ENCODE results near the gene CPXM1. TPM values are rescaled to one million over a fixed set of nuclear protein-coding genes. Genes with fewer than 3 reads are reported as not detected.

The CPXM1 gene
- total and polyA plus RNA-seq, 4 donors = 0.08 to 5.5 (median 0.16) TPM

GRCh38 chr20:2820084-2820895 is 19.9 kb upstream of the CPXM1 start:
- Histone ChIP-seq H3K27ac (ENCODE audit: low read depth in 1 of 2, low read length in 2 of 2) (no peak overlapping the region), H3K9me3 (ENCODE audit: control insufficient read depth in 4 of 4, low read length in 3 of 4) (no peaks in the 10 kb centered on the region), H3K27me3 (ENCODE audit: control insufficient read depth in 4 of 4, insufficient read depth in 4 of 4, low read length in 3 of 4) (no peaks in the 10 kb centered on the region), H3K9ac (ENCODE audit: low read depth in 1 of 2, low read length in 2 of 2) (no peak overlapping the region), H3K36me3 (ENCODE audit: control insufficient read depth in 4 of 4, insufficient read depth in 3 of 4, low read depth in 1 of 4, low read length in 3 of 4) (no peaks in the 10 kb centered on the region), H3K4me1 (ENCODE audit: control insufficient read depth in 4 of 4, insufficient read depth in 4 of 4, low read length in 3 of 4) (peaks cover 0 to 3% (median 1%) of the 10 kb centered on the region in 4 donors), H3K4me3 (ENCODE audit: low read depth in 1 of 3, low read length in 3 of 3) (no peak overlapping the region)
- no peak for TF ChIP-seq FOXA1 (IDR thresholded peaks at IDR 0.05)
- TF ChIP-seq RAD21 (IDR thresholded peaks at IDR 0.05) = no peak
- TF ChIP-seq, protein P1, sequence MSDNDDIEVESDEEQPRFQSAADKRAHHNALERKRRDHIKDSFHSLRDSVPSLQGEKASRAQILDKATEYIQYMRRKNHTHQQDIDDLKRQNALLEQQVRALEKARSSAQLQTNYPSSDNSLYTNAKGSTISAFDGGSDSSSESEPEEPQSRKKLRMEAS (IDR thresholded peaks at IDR 0.05) = no peak
- no peak for TF ChIP-seq ATF3 (IDR thresholded peaks at IDR 0.05)
- no peak for TF ChIP-seq FOXA2 (IDR thresholded peaks at IDR 0.05)
- TF ChIP-seq EGR1 (IDR thresholded peaks at IDR 0.05; ENCODE audit: low read depth in 2 of 2) = no peak
- no peak for TF ChIP-seq CTCF (IDR thresholded peaks at IDR 0.05; ENCODE audit: low read depth, low read length, missing input control)
- no peak for TF ChIP-seq RXRA (IDR thresholded peaks at IDR 0.05)
- no peak for TF ChIP-seq JUND (IDR thresholded peaks at IDR 0.05)
- TF ChIP-seq, protein P2, sequence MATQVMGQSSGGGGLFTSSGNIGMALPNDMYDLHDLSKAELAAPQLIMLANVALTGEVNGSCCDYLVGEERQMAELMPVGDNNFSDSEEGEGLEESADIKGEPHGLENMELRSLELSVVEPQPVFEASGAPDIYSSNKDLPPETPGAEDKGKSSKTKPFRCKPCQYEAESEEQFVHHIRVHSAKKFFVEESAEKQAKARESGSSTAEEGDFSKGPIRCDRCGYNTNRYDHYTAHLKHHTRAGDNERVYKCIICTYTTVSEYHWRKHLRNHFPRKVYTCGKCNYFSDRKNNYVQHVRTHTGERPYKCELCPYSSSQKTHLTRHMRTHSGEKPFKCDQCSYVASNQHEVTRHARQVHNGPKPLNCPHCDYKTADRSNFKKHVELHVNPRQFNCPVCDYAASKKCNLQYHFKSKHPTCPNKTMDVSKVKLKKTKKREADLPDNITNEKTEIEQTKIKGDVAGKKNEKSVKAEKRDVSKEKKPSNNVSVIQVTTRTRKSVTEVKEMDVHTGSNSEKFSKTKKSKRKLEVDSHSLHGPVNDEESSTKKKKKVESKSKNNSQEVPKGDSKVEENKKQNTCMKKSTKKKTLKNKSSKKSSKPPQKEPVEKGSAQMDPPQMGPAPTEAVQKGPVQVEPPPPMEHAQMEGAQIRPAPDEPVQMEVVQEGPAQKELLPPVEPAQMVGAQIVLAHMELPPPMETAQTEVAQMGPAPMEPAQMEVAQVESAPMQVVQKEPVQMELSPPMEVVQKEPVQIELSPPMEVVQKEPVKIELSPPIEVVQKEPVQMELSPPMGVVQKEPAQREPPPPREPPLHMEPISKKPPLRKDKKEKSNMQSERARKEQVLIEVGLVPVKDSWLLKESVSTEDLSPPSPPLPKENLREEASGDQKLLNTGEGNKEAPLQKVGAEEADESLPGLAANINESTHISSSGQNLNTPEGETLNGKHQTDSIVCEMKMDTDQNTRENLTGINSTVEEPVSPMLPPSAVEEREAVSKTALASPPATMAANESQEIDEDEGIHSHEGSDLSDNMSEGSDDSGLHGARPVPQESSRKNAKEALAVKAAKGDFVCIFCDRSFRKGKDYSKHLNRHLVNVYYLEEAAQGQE (IDR thresholded peaks at IDR 0.05) = no peak
- TF ChIP-seq YY1 (IDR thresholded peaks at IDR 0.05) = no peak
- TF ChIP-seq NR2F2 (IDR thresholded peaks at IDR 0.05) = no peak
- TF ChIP-seq ZBTB33 (IDR thresholded peaks at IDR 0.05) = no peak
- TF ChIP-seq GABPA (IDR thresholded peaks at IDR 0.05 in 1 of 2, conservative IDR thresholded peaks at IDR 0.05 in 1 of 2) = no peak
- TF ChIP-seq SP1 (IDR thresholded peaks at IDR 0.05) = no peak
- no peak for TF ChIP-seq HNF4A (conservative IDR thresholded peaks at IDR 0.05)
- TF ChIP-seq HNF4G (IDR thresholded peaks at IDR 0.05) = no peak
- no peak for TF ChIP-seq TAF1 (conservative IDR thresholded peaks at IDR 0.05)
- no peak for DNase-seq (ENCODE audit: low spot score)
- 30% methylated on average over 32 of the region's 32 CpGs for WGBS

All from liver (tissue), 9 donors.